Measurements from ENCODE around the gene RABGAP1.

DNA sequence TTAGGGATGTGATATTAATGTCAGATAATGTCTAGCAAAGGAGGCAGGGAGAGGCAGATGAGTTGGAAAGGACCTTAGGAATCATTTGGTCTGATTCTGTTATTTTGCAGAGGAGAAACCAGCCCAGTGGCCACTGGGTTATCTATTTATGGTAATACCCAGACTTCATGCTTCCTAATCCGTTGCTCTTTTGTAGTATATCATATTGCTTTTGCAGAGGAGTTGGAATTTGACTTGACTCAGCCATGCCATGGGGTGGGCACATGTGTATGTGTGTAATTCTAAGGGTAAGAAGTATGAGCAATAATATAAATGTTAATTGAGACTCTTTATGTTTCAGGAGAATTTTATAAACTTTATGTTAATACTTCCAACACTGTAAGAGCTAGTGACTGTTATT is 100.0 kb downstream of the RABGAP1 start:
- TF ChIP-seq MXI1 (conservative IDR thresholded peaks at IDR 0.05; ENCODE audit: poor library complexity, severe bottlenecking), result no peak
- no peak for TF ChIP-seq POLR2AphosphoS5 (IDR thresholded peaks at IDR 0.05)
- TF ChIP-seq, protein P1, sequence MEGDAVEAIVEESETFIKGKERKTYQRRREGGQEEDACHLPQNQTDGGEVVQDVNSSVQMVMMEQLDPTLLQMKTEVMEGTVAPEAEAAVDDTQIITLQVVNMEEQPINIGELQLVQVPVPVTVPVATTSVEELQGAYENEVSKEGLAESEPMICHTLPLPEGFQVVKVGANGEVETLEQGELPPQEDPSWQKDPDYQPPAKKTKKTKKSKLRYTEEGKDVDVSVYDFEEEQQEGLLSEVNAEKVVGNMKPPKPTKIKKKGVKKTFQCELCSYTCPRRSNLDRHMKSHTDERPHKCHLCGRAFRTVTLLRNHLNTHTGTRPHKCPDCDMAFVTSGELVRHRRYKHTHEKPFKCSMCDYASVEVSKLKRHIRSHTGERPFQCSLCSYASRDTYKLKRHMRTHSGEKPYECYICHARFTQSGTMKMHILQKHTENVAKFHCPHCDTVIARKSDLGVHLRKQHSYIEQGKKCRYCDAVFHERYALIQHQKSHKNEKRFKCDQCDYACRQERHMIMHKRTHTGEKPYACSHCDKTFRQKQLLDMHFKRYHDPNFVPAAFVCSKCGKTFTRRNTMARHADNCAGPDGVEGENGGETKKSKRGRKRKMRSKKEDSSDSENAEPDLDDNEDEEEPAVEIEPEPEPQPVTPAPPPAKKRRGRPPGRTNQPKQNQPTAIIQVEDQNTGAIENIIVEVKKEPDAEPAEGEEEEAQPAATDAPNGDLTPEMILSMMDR (IDR thresholded peaks at IDR 0.05; ENCODE audit: poor library complexity, severe bottlenecking), result no peak
- TF ChIP-seq EP300 (conservative IDR thresholded peaks at IDR 0.05; ENCODE audit: poor library complexity, severe bottlenecking), result no peak
- no peak for TF ChIP-seq SMC3 (conservative IDR thresholded peaks at IDR 0.05; ENCODE audit: poor library complexity)
- no peak for TF ChIP-seq TAF1 (IDR thresholded peaks at IDR 0.05; ENCODE audit: low read depth)
- no peak for TF ChIP-seq RAD21 (conservative IDR thresholded peaks at IDR 0.05)
- TF ChIP-seq EZH2 (IDR thresholded peaks at IDR 0.05; ENCODE audit: borderline replicate concordance, insufficient read depth, low read length, poor library complexity, severe bottlenecking), result no peak

All from neural cell (in vitro differentiated cells).